ENCODE measurements around the gene ALMS1. TPM values are rescaled to one million over a fixed set of nuclear protein-coding genes. Genes with fewer than 3 reads are reported as not detected.

Gene ALMS1
- total RNA-seq, 1 donor from 2014 or later = 19.4 TPM

- H3K27me3 Mint-ChIP-seq (ENCODE audit: insufficient read depth) = peaks cover 2% of the 10 kb centered on the region
- H3K36me3 Mint-ChIP-seq (ENCODE audit: low read depth) = no peaks in the 10 kb centered on the region
- H3K4me3 Mint-ChIP-seq = no peak overlapping the region
- no peaks in the 10 kb centered on the region for H3K9me3 Mint-ChIP-seq
- no peak for DNase-seq (ENCODE audit: low spot score)
- no peaks in the 10 kb centered on the region for H3K4me1 Mint-ChIP-seq (ENCODE audit: low read depth)
- H3K27ac Mint-ChIP-seq = no peak overlapping the region
- intact Hi-C loops (cut with micrococcal nuclease) = no loop called here
Measured at GRCh38 chr2:73651591-73652230, 266.1 kb downstream of the ALMS1 start.

DNA sequence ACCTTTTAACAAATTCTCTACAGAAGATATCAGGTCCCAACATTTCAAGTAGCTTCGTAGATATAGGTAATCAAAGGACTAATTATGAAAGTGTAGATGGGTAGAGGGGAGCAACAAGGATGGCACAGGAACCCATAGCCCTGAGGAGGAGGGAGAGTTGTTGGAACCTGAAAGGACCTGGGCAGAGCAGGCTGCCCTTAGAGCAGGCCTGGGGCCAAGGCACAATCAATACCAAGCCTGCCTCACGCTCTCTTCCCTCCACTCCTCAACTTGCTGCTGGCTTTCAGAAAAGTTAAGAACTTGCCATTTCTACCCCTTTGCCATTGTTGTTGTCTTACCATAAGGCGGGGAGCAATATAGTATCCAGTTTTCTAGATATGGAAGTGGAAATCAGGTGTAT, 266.7 kb downstream of the ALMS1 start:
- Mint-ChIP-seq H3K27me3 (ENCODE audit: insufficient read depth) (peaks cover 2% of the 10 kb centered on the region), H3K4me1 (ENCODE audit: low read depth) (no peaks in the 10 kb centered on the region), H3K9me3 (no peaks in the 10 kb centered on the region), H3K36me3 (ENCODE audit: low read depth) (no peaks in the 10 kb centered on the region), H3K27ac (no peak overlapping the region), H3K4me3 (no peak overlapping the region)
- DNase-seq (ENCODE audit: low spot score) = no peak
- intact Hi-C loops (cut with micrococcal nuclease) = no loop called here

- Mint-ChIP-seq H3K27ac (no peak overlapping the region), H3K4me1 (ENCODE audit: low read depth) (no peaks in the 10 kb centered on the region), H3K36me3 (ENCODE audit: low read depth) (no peaks in the 10 kb centered on the region), H3K4me3 (no peak overlapping the region), H3K27me3 (ENCODE audit: insufficient read depth) (peaks cover 9% of the 10 kb centered on the region), H3K9me3 (no peaks in the 10 kb centered on the region)
- intact Hi-C loops (cut with micrococcal nuclease) = no loop called here
- DNase-seq (ENCODE audit: low spot score) = no peak
Measured at GRCh38 chr2:73654175-73654574, 268.5 kb downstream of the ALMS1 start.

Other genes starting within 250 kb of the ALMS1 start
- not detected in 2 replicates for gene NOTO, start 183.3 kb upstream of the ALMS1 start, total RNA-seq
- 58.5 and 62.3 TPM in 2 replicates for gene SMYD5, start 171.6 kb upstream of the ALMS1 start, total RNA-seq
- 16.6 and 18.6 TPM in 2 replicates for gene PRADC1, start 152.6 kb upstream of the ALMS1 start, total RNA-seq
- gene CCT7, start 151.5 kb upstream of the ALMS1 start, total RNA-seq = 631 and 648 TPM in 2 replicates
- 29.3 and 30.9 TPM in 2 replicates for gene FBXO41, start 101.4 kb upstream of the ALMS1 start, total RNA-seq
- gene EGR4, start 92.3 kb upstream of the ALMS1 start, total RNA-seq = 1.9 TPM in 2 replicates

Data from activated T-helper 1 cell treated with anti-CD3 and anti-CD28 coated beads, Interleukin-12 subunit alpha, Interleukin-12 subunit beta, Interleukin-2, Interleukin-4 antibody, amounts not matched to agents 30 ng/mL and 10 ng/mL and 1 ng/mL, durations not matched to agents 14 hours and 24 hours and 36 hours (primary cell).